Common myeloid progenitor, CD34-positive (primary cell): ENCODE measurements around the gene NAA25.

Experiments used
- CTCF ChIA-PET: fragments of 350-600 bp; sonication (Branson Sonifier 250); formaldehyde crosslinking; loops from one replicate; lab custom pipeline; 2021; ENCODE audit warnings: antibody characterized with exemption; lab: Charles Lee
- POLR2A ChIA-PET: fragments of 350-600 bp; sonication (Branson Sonifier 250); formaldehyde crosslinking; loops from one replicate; lab custom pipeline; 2021; ENCODE audit warnings: antibody characterized with exemption; lab: Charles Lee
- DNase-seq, 3 donors: peaks; one replicate each; pipeline versions ENCODE4 v3.0.0 to v3.0.0-alpha.2; 2013
- H3K27ac ChIP-seq, 2 experiments: 1 replicate in 1 of 2; 2 replicates in 1 of 2; pipeline ENCODE4 v1.7.0; 2013; ENCODE audit warnings: inconsistent platforms in 2 of 2, low read length in 2 of 2, mild to moderate bottlenecking in 2 of 2, low read depth in 1 of 2, moderate library complexity in 1 of 2; ENCODE audit not compliant: severe bottlenecking in 2 of 2, insufficient read depth in 1 of 2, poor library complexity in 1 of 2
- H3K27me3 ChIP-seq, 5 experiments: replicated peaks in 2 of 5; 1 replicate in 3 of 5; 2 replicates in 2 of 5; pipeline versions ENCODE4 v1.6.1 to v1.7.0; 2013; ENCODE audit warnings: low read length in 4 of 5, mild to moderate bottlenecking in 2 of 5, moderate library complexity in 2 of 5, inconsistent platforms in 1 of 5; ENCODE audit not compliant: insufficient read depth in 5 of 5, control insufficient read depth in 4 of 5
- H3K36me3 ChIP-seq, 4 experiments: 1 replicate in 2 of 4; 2 replicates in 2 of 4; pipeline versions ENCODE4 v1.6.1 to v1.7.0; 2013; ENCODE audit warnings: low read length in 3 of 4, control low read depth in 1 of 4, mild to moderate bottlenecking in 1 of 4; ENCODE audit not compliant: control insufficient read depth in 4 of 4, insufficient read depth in 4 of 4
- H3K4me1 ChIP-seq, 4 experiments: 1 replicate in 3 of 4; 2 replicates in 1 of 4; pipeline versions ENCODE4 v1.6.1 to v1.7.1; 2013; ENCODE audit warnings: low read length in 3 of 4, mild to moderate bottlenecking in 3 of 4, control low read depth in 1 of 4, inconsistent platforms in 1 of 4, moderate library complexity in 1 of 4; ENCODE audit not compliant: control insufficient read depth in 4 of 4, insufficient read depth in 4 of 4; ENCODE audit errors: control extremely low read depth in 1 of 4
- H3K4me3 ChIP-seq, 7 experiments: 1 replicate in 4 of 7; 2 replicates in 3 of 7; pipeline versions ENCODE4 v1.5.1 to v1.7.0; 2013; ENCODE audit warnings: mild to moderate bottlenecking in 7 of 7, low read length in 6 of 7, moderate library complexity in 6 of 7, inconsistent platforms in 2 of 7, low read depth in 2 of 7, control low read depth in 1 of 7; ENCODE audit not compliant: insufficient read depth in 4 of 7, control insufficient read depth in 1 of 7; ENCODE audit errors: extremely low read depth in 1 of 7
- H3K9me3 ChIP-seq, 5 experiments: 1 replicate in 4 of 5; 2 replicates in 1 of 5; pipeline versions ENCODE4 v1.6.1 to v1.7.1; 2013; ENCODE audit warnings: low read length in 4 of 5, mild to moderate bottlenecking in 2 of 5, inconsistent platforms in 1 of 5, low read depth in 1 of 5, moderate library complexity in 1 of 5; ENCODE audit not compliant: control insufficient read depth in 4 of 5, insufficient read depth in 2 of 5; ENCODE audit errors: control extremely low read depth in 1 of 5
- WGBS: methylation state at CpG from one replicate; pipeline ENCODE4 v1.1.5; 2013; ENCODE audit not compliant: insufficient coverage; 5-methylcytosine and 5-hydroxymethylcytosine counted together

The NAA25 gene

GRCh38 chr12:111984820-111985219 lies 123.8 kb downstream of the NAA25 start:
- Histone ChIP-seq H3K4me3 (no peak overlapping the region), H3K27me3 (no peaks in the 10 kb centered on the region), H3K4me1 (no peaks in the 10 kb centered on the region), H3K27ac (no peak overlapping the region), H3K9me3 (no peaks in the 10 kb centered on the region), H3K36me3 (no peaks in the 10 kb centered on the region)
- ChIA-PET CTCF (no interaction called here), POLR2A (no interaction called here)
- no peak for DNase-seq
- 100% methylated on average over 1 of the region's 2 CpGs for WGBS

DNA sequence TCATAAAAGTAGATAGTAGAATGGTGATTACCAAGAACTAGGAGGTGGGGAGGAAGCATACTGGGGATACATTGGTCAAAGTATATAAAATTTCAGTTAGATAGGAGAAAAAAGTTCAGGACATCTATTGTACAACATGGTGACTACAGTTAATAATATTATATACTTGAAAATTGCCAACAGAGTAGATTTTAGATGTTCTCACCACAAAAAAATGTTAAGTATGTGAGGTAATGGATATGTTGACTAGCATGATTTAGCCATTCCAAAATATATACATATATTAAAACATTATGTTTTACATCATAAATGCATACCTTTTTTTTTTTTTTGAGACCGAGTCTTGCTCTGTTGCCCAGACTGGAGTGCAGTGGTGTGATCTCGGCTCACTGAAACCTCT lies 126.6 kb downstream of the NAA25 start:
- WGBS, result 100% methylated on average over 1 of the region's 2 CpGs
- no peak for DNase-seq
- POLR2A ChIA-PET, result no interaction called here

GRCh38 chr12:111980598-111980997 lies 128.0 kb downstream of the NAA25 start:
- H3K36me3 ChIP-seq, result no peaks in the 10 kb centered on the region
- H3K4me1 ChIP-seq, result no peaks in the 10 kb centered on the region
- ChIA-PET CTCF (interaction anchor here (1.3 kb wide), 1 partner anchor 44 kb away, joined by 3 read pairs; no protein-coding TSS in a partner anchor), POLR2A (no interaction called here)
- H3K9me3 ChIP-seq, result no peaks in the 10 kb centered on the region
- WGBS, result 100% methylated on average over 2 of the region's 5 CpGs
- no peak overlapping the region for H3K4me3 ChIP-seq
- no peak overlapping the region for H3K27ac ChIP-seq
- H3K27me3 ChIP-seq, result no peaks in the 10 kb centered on the region
- no peak for DNase-seq

More for the DNA sequence above, 126.6 kb downstream of the NAA25 start:
- no peaks in the 10 kb centered on the region for H3K36me3 ChIP-seq
- CTCF ChIA-PET, result no interaction called here
- no peaks in the 10 kb centered on the region for H3K9me3 ChIP-seq
- H3K27ac ChIP-seq, result no peak overlapping the region
- H3K27me3 ChIP-seq, result no peaks in the 10 kb centered on the region
- no peak overlapping the region for H3K4me3 ChIP-seq
- no peaks in the 10 kb centered on the region for H3K4me1 ChIP-seq

DNA sequence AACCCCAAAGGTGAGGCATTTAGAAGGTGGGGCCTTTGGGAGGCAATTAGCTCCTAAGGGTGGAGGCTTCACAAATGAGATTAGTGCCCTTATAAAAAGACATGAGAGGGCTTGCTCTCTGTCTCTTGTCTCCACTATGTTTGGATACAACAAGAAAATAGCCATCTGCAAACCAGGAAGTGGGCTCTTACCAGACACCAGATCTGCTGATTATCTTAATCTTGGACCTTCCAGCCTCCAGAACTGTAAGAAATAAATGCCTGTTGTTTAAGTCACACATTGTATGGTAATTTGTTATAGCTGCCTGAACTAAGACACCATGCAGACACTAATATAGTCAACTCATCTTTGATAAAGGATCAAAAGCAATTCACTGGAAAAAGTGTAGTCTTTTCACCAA lies 130.0 kb downstream of the NAA25 start:
- ChIA-PET CTCF (no interaction called here), POLR2A (no interaction called here)
- Histone ChIP-seq H3K27me3 (no peaks in the 10 kb centered on the region), H3K4me1 (no peaks in the 10 kb centered on the region), H3K36me3 (no peaks in the 10 kb centered on the region), H3K9me3 (no peaks in the 10 kb centered on the region), H3K4me3 (no peak overlapping the region), H3K27ac (no peak overlapping the region)
- peak in 2 of 3 donors; percentile 7 to 32 for DNase-seq

DNA sequence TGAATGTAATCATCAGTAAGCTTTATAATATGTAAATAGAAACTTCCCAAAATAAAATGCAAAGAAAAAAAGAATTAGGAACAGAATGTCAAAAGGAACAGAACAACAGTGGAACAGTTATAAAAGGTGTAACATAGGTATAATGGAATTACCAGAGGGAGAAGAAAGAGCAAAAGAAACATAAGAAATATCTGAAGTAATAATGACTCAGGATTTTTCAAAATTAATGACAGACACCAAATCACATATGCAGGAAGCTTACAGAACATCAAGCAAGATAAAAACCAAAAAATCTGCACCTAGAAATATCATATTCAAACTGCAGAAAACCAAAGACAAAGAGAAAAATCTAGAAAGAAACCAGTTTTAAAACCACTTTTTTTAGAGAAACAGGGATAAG lies 131.7 kb downstream of the NAA25 start:
- H3K4me3 ChIP-seq, result no peak overlapping the region
- H3K36me3 ChIP-seq, result no peaks in the 10 kb centered on the region
- POLR2A ChIA-PET, result interaction anchor here (0.9 kb wide), 1 partner anchor 38 kb away, joined by 3 read pairs; no protein-coding TSS in a partner anchor
- no peaks in the 10 kb centered on the region for H3K4me1 ChIP-seq
- DNase-seq, result no peak
- CTCF ChIA-PET, result no interaction called here
- H3K9me3 ChIP-seq, result peaks cover 0 to 5% (median 0%) of the 10 kb centered on the region in 5 experiments
- no peaks in the 10 kb centered on the region for H3K27me3 ChIP-seq
- H3K27ac ChIP-seq, result no peak overlapping the region
